HS-27A (cell line): ENCODE measurements around the gene NOL4L.

ENCODE experiments used
- DNase-seq: peaks from one replicate; pipeline ENCODE4 v3.0.0-alpha.2; 2012; ENCODE audit warnings: low read depth, missing footprints

The NOL4L gene

DNA sequence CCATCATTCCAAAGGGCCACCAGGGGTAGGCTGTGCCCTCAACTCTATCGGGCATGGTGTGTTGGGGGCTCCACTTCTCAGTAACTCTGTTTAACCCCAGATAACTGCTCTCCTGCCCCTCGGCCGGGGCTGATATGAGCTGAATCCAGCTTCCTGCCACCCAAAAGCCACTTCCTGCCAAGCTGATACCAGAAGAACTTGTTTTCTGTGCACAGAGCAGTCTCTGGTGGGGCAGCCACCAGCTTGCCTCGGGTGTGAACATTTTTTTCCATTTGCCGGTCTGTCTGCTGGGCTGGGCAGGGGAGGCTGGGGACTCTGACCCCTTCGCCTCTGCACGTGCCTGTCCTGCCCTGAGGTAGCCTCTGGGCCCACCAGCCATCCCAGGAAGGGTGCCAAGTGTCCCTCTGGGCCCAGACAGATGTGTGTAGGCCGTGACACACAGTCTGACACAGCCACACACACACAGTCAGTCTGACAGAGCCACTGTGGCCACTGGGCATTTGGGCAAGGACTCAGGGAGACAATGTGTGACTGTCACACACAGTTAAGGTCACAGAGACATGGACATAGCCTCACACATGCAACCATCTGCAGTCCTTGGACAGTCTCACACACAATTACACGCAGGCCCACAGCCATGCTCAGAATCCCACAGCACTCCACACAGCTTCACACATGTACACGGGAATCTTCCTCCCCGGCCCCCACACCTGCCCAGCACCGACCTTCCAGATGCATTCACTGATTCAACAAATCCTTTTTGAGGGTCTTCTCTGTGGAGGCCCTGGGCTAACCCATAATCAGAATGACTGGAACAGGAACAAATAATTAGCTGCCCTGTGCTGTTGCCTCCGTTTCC is 45.1 kb downstream of the NOL4L start:
- no peak for DNase-seq

DNA sequence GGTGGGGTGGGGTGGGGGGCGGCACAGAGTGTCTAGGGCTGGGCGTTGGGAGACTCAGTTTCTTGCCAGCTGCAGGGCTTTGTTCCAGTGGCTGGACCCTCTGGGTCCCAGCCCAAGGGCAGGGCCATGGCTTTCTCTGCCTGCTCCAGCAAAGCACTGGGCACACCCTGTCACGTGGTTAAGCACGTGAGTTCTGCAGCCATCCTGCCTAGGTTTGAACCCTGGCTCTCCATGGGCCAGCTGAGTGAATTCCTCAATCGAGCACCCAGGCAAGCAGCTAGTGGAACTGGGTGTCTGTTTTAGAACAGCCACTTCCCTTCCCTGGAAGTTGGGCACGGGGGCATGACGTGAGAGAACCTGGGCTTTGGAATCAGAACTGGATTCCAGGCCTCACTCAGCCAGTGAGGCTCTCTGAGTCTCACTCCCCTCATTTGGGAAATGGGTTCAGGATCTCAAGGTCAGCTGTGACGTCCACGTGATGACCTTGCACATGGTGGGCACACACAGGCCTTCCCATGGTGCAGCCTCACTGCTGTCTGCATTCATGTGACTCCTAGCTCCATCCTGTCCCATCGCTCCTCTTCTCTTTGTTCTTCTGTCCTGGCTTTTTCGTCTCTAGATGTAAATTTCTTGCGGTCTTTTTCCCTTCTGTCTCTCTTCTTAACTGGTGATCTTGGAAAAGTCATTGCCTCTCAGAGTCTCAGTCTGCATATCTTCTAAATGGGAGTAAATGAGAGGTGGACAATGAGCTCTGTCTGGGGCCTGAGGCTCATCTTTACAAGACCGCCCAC is 45.9 kb downstream of the NOL4L start:
- no peak for DNase-seq

DNA sequence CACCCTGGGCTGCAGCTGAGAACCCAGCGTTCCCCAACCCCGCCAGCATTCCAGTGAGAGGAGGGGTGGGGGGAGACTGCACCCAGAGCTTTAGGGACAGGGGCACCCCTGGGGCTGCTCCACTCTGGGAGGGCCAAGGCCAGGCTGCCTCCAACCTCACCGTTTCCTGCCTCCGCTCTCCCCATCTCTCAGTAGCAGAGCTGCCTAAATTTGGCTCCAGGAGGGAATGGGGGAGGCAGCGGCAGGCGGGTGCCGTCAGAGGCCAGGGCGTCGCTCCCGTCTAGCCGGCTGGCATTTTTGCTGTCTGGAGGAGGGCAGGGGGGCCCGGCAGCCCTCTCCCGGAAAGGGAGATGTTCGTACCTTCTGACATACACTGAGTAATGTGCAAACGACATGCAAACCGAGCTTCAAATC is 46.6 kb downstream of the NOL4L start:
- no peak for DNase-seq

DNA sequence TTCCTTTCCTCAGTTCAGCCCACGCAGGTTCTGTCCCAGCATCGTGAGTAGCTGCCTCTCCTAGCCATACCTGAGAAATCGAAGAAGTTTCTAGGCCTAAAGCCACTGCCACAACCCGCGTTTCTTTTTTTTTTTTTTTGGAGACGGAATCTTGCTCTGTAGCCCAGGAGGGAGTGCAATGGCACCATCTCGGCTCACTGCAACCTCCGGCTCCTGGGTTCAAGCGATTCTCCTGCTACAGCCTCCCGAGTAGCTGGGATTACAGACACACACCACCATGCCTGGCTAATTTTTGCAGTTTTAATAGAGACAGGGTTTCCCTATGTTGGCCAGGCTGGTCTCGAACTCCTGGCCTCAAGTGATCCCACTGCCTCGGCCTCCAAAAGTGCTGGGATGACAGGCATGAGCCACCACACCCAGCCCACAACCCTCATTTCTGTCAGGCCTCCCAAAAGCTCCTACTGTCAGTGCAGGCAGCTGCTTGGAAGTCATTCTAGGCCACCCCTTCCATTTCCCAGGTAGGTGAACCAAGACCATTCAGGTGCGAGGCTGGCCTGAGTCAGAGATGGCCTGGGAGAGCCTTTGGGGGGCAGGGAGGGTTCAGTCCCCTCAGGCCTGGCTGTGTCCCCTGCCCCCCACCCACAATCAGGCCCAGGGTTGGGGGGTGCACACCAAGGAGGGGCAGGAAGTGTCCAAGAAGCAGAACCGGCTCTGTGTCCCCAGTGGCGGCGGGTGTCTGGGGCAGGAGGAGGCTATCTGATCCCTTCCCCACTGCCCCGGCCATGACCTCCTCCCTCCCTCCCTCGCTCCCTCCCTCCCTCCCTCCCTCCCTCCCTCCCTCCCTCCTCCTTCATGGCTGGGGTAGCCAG is 47.2 kb downstream of the NOL4L start:
- no peak for DNase-seq

DNA sequence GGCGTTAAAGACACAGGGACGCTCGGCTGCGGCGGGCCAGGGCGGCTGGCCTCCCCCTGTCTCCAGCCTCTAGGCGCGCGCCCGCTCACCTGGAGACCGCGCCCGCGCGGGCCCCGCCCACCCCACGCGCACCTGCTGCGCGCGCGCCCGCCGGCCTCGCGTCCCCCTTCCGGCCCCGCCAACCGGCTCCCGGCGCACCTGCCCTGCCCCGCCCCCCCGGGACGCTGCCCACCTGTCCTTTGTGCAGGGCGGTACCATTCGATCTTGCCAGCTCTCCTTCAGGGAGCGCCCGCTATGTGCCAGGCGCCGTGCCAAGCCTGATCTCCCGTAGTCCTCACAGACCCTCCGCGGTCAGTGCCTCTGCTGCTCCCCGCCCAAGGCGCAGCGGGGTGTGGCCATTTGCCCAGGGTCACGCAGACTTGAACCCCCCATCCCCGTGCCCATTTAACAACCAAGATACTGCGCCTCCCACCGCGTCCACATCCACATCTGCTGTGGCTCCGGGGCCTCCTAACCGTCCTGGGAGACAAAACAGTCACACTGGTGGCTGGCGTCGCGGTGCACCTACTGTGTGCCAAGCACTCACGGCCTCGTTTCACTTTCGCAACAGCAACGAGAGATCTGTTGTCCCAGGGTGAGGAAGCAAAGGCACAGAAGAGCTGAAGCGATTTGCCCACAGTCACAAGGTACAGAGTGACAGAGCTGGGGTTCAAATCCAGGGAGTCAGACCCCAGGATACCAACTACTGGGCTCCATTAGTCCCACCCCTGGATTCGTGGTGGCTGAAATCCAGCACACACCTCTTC is 48.1 kb downstream of the NOL4L start:
- no peak for DNase-seq

DNA sequence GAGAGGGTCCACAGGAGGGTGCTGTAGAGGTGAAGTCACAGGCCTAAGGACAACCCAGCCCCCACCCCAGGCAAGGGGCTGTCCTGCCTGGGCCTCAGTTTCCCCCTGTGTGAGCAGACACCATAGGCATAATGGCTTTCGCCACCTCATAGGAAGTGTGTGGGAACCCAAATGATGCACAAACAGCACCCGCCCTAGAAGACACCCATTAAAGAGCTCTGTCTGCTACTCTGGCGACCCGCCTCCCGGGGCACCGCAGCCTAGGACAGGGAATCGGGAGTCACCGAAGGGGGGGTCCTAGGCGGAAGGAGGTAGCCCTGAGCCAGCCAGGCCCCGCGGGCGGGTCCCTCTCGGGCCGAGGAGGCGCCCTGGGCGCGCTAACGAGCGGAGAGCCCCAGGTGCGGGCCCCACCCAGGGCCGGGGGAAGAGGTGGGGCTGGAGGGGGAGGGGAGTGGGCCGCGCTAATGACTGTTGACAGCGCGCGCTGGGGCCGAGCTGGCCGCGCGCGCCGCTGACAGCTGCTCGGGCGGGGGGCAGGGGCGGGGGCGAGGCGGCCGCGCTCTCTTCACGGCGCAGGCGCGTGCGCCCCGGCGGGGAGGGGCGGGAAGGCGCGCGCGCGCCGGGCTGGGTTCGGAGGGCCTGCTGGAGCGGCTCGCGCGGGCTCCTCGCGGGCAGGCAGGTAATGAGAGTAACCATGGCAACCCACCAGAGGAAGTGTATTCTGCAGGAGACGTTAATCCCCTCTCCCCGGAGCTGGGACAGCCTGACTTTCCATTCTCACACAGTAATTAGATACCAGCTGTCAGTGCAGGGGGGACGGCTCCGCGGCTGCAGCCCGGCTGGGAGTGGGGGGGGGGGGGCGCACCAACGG is 48.9 kb downstream of the NOL4L start:
- no peak for DNase-seq

DNA sequence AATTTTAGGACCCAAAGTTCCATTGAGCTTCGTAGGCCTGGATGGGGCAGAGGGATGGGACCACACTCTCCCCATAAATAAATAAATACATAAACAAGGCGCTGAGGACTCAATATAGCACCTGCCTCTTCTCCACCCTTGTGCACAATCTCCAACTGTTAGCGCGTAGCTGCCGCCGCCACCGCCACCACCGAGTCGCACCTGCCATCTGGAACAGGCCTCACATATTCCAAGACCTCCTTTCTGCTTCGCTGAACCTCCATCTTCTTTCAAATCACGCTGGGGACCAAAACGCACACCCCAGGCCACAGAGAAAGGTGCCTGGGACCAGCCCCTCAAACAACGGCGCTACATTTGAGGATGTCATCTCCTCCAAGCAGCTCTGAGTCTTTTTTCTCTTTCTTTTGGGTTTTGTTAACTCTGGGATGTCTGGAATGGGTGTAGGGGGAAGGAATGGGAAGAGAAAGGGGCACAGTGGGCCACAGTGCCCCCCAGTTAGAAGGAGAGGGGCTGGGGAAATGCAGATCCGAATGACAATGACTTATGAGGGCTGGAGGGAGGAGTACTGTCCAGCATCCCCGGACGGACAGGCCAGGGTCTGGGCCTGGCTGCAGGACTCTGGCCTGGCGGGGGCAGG is 49.7 kb downstream of the NOL4L start:
- DNase-seq = no peak

DNA sequence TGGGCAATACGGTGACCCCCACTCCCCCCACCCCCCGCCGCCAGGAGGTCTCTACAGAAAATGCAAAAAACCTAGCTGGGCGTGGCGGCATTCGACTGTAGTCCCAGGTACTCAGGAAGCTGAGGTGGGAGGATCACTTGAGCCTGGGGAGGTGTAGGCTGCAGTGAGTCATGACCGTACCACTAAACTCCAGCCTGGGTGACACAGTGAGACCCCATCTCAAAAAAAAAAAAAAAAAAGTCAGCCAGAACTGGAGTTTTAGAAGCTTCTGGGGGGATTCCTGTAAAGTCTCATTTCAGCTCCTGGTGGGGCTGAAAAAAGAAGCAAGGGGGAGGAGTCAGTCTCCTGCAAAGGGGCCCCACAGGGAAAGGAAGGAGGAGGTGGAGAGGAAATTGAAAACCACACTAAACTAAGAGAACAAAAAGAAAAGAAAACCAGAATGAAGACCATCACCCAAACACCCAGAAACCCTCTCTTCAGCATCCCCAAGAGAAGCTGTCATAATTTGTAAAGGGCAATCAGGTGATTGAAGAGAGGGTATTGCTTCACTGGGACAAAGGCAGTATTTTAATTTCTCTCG is 50.4 kb downstream of the NOL4L start:
- no peak for DNase-seq

DNA sequence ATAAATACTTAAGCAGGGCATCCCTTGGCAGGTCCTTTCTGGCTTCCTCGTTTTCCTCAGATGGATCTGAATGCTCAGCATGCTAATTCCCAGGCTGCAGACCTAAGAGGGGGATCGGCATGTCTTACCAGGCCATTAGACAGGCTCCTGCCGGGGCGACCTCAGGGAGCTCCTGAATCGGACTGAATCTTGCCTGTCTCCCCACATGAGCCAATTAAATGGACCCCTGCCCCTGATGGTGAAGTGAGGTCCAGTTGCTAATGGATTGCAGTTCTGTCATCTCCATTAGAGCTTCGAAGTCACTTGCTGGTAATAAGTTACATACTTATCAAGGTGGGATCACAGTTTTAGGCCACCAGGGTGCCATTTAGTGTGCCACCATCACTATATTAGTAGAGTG is 51.4 kb downstream of the NOL4L start:
- DNase-seq = no peak

DNA sequence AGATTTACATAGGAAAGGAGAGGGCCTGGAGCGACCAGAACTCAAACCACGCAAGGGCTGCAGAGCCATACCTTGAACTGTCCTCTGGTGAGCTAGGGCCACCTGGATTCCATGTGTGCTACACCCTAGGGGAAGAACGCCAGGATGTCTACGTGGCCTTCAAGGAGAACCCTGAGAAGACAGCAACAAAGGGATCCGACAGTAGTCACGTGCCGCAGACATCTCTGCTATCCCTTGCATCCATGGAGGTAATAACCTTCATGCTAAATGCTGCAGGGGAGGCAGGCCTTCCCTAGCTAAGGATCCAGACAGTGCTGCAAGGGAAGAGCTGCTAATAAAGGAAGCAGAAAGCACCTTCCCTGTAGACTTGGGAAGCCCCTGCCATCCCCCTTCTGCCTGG is 52.9 kb downstream of the NOL4L start:
- no peak for DNase-seq

DNA sequence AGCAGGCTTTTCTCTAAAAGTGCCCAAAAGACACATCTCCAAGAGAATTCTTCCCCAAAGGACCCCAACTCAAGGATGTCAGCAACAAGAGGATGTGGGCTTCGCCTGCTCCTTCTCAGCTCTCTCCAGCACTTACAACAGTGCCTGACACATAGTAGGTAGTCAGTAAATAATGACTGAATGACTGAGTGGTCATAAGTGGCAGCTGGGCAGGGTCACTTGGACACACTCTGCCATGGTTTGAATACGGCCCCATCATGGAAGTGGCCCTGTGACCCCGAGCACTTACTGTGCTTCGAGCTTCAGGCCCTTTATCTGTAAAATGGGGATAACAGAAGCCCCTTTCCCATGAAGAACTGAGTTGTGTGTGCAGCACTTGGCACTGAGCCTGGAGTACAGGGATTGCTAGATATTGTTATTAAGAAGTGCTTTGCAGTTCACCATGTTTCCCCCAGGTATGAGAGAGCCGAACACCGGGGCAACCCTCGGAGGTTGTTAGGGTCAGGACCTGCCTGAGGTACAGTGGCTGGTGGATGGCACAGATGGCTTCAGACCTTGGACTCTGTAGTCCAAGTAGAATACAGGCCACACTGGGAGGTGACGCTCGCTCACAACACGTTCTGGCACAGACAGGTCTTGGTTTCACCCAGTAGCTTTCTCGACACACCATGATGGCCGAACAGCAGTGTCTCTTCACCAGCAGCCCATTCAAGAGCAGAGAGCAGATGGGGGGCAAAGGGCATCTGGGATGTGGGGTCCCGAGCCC is 56.0 kb downstream of the NOL4L start:
- no peak for DNase-seq

DNA sequence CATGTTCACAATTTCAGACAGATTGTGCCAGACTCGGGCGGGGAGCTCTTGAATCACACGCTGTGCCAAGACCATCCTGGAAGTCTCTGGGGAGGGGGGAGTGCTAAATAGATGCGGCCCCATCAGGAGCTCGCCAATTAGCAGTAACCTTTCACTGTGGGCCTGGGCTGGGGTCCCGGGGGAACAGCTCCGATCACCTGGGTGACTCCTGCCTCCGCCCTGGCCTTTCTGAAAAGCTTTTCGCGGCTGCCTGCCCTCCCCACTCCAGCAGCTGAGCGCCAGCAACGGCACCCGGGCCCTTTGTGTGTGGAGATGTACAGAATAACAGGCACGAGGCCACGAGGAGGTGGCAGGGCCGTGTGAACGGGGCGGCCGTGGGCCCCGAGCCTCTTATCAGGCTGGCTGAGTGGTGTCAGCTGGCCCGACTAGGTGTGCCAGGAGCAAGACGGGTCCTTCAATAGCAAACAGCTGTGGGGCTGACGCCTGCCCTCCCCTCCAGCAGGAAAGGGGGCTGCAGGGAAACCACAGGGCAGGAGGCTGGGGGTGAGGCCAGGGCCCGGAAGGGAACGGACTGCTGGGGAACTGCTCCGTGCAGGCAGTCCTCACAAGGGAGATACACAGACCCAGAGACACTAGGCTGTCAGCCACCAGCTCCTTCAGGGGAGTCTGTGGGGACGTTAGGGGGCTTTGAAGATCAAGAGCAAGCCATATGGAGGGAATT is 56.8 kb downstream of the NOL4L start:
- no peak for DNase-seq

DNA sequence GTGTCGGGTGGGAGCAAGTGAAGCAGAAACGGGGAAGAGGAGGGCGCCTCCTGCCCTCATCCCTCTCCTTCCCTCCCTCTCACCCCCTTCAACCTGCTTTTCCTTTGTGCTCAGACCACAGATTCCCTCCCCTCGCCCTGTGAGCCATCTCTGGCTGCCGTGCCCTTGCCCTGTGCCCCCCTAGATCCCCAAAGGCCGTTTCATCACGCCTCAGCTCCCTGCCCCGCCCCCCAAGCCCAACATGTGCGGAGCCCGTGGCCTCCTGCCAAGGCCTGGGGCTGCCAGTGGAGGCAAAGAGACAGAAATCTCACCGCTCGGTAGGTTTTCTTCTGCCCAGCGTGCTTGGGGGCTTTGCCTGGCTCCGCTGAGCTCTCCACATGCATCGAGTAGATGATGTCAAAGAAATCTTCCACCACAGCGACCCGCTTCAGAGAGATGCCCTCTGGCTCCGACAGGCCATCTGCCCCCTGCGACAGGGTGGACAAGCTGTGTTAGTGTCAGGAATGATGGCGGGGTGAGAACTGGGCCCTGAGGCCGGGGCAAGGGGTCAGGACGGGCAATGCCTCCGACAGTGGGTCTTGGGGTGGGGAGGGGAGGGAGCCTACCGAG is 57.6 kb downstream of the NOL4L start:
- DNase-seq = no peak

DNA sequence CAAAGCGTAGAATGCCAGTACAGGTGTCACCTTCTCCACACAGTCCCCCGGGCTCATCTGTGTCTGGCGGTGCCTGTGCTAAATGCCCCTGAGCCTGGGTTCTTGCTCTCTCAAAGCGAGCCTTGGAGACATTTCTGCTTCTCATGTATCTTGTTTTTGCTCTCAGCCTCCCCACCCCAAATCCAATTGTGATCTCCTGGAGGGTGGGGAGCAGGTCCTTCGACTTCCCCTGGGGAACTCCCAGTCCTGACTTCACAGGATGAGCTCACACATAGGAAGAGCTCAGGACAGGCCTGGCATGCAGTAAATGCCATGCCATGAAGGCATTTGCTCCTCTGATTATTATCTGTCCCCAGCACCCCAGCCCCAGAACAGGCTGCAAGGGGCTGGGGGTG is 58.1 kb downstream of the NOL4L start:
- DNase-seq = no peak

DNA sequence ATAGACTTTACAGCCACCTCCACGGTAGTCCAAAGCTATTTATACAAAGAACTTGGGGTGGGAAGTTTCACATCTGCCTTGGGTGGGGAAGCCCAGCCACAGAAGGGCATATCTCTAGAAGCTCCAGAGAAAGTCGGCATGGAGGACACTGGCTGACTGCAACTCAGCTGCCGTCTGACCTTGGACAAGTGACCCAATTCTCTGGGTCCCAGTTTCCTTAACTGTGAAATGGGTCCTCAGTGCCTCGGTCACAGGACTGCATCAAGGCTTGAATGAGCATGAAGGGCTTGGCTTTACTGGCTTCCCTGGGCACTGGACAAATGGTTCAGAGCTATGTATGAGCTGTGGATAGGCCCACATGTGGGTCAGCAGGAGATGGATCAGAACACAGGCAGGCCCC is 58.6 kb downstream of the NOL4L start:
- no peak for DNase-seq

DNA sequence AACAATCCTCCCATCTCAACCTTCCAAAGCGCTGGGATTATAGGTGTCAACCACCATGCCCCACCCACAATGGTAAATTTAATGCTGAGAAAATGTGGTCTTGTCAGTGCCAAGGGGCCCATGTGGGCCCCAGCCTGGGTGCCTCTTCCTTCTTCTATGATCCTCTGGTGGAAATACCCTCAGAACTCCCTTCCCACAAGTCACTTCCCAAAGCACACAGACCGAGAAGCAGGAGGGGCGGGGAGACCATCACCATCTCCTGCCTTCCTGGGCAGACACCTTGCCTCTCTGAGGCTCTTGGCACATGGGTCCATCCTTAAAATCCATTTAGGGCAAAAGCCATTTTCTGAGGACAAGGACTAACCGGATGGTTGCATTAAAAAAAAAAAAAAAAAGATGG is 59.0 kb downstream of the NOL4L start:
- DNase-seq = no peak

DNA sequence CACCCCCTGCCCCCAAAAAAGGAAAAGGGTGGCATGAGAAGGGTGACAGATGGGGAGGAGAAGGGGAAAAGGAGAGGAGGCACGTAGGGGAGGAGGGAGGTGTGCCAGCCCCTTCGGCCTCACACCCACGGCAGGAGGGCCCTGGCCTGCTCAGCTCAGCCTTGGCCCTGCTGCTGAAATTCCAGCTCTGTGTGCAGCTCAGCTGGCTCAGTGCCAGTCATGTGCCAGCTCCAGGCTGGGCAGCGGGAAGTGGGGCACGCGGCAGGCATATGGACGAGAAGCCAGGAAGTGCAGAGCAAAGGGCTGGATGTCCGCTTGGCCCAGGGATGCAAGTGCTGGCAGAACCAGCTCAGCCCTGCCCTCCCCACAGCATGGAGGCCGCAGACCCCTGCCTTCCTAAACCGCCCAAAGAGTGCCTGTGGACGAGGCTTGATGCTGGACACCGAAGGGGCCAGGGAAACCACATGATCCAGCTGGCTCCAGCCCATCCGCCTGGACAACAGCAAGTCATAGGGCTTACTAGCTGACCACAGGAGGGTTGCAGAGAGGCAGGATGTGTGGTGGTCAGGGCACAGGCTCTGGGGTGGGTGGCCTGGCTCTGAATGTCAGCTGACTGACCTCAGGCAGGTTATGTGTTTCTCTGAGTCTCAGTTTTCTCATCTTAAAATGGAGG is 60.2 kb downstream of the NOL4L start:
- no peak for DNase-seq
